H1 (cell line): ENCODE measurements around the gene CCDC141. TPM values are rescaled to one million over a fixed set of nuclear protein-coding genes. Genes with fewer than 3 reads are reported as not detected.

ENCODE experiments used
- CTCF ChIA-PET: fragments of 300-600 bp; sonication (Branson Sonifier 250); formaldehyde crosslinking; loops from one replicate; lab custom pipeline; 2021; ENCODE audit not compliant: partially characterized antibody; lab: Charles Lee
- POLR2A ChIA-PET: fragments of 300-600 bp; sonication (Branson Sonifier 250); formaldehyde crosslinking; loops from one replicate; lab custom pipeline; 2021; ENCODE audit warnings: inconsistent platforms; ENCODE audit not compliant: partially characterized antibody; lab: Charles Lee
- DNase-seq, 2 experiments: peaks; one replicate each; pipeline versions ENCODE4 v3.0.0 to v3.0.0-alpha.2; 2010 to 2022; ENCODE audit warnings: low spot score in 2 of 2, low read depth in 1 of 2, mixed read lengths in 1 of 2
- FAIRE-seq: peaks from 2 replicates; lab custom pipeline; 2011; peaks lifted over from hg19 to GRCh38; lab: Jason Lieb, UNC
- H2AFZ ChIP-seq: 2 replicates; pipeline ENCODE4 v1.8.1; 2012; ENCODE audit warnings: low read length, inconsistent platforms
- H2AK5ac ChIP-seq: 2 replicates; pipeline ENCODE4 v1.6.1; 2013; ENCODE audit warnings: low read depth, low read length
- H2BK120ac ChIP-seq: replicated peaks from 2 replicates; pipeline ENCODE3; 2013; ENCODE audit warnings: low read depth, low read length, inconsistent platforms
- H2BK12ac ChIP-seq: 2 replicates; pipeline ENCODE4 v1.6.1; 2013; ENCODE audit warnings: low read depth, low read length
- H2BK15ac ChIP-seq: 2 replicates; pipeline ENCODE4 v1.6.1; 2013; ENCODE audit warnings: low read length
- H2BK20ac ChIP-seq: 2 replicates; pipeline ENCODE4 v1.6.1; 2013; ENCODE audit warnings: low read length
- H2BK5ac ChIP-seq: 2 replicates; pipeline ENCODE4 v1.6.1; 2013; ENCODE audit warnings: low read depth, low read length
- H3K14ac ChIP-seq: 2 replicates; pipeline ENCODE4 v1.6.1; 2013; ENCODE audit warnings: inconsistent platforms; ENCODE audit not compliant: insufficient read length
- H3K18ac ChIP-seq: 2 replicates; pipeline ENCODE4 v1.6.1; 2013; ENCODE audit warnings: low read length; ENCODE audit errors: extremely low read depth
- H3K23ac ChIP-seq: 2 replicates; pipeline ENCODE4 v1.6.1; 2013; ENCODE audit warnings: inconsistent platforms; ENCODE audit not compliant: insufficient read length
- H3K23me2 ChIP-seq: 2 replicates; pipeline ENCODE4 v1.6.1; 2013; ENCODE audit warnings: low read depth, low read length
- H3K27ac ChIP-seq: 2 replicates; pipeline ENCODE4 v1.6.1; 2011; ENCODE audit warnings: low read depth, low read length, inconsistent platforms
- H3K27me3 ChIP-seq, 4 experiments: replicated peaks in 1 of 4; 1 replicate in 1 of 4; 2 replicates in 3 of 4; pipeline versions ENCODE4 v1.6.1 to v1.8.1; 2011 to 2013; ENCODE audit warnings: low read length in 3 of 4, mild to moderate bottlenecking in 3 of 4, inconsistent platforms in 2 of 4, mixed read lengths in 2 of 4, moderate library complexity in 1 of 4; ENCODE audit not compliant: control insufficient read depth in 3 of 4, insufficient read depth in 3 of 4; ENCODE audit errors: extremely low read depth in 1 of 4
- H3K36me3 ChIP-seq, 4 experiments: 2 replicates each; pipeline versions ENCODE4 v1.6.1 to v1.8.1; 2011 to 2013; ENCODE audit warnings: mild to moderate bottlenecking in 4 of 4, low read length in 3 of 4, moderate library complexity in 2 of 4, control low read depth in 1 of 4, inconsistent platforms in 1 of 4; ENCODE audit not compliant: insufficient read depth in 4 of 4, control insufficient read depth in 2 of 4
- H3K4ac ChIP-seq: replicated peaks from 2 replicates; pipeline ENCODE3; 2013; ENCODE audit warnings: low read length, low read depth, mixed read lengths, inconsistent platforms; ENCODE audit not compliant: insufficient read length
- H3K4me1 ChIP-seq, 4 experiments: replicated peaks in 1 of 4; 1 replicate in 1 of 4; 2 replicates in 3 of 4; pipeline versions ENCODE4 v1.6.1 to v1.8.1; 2011 to 2013; ENCODE audit warnings: low read length in 3 of 4, inconsistent platforms in 2 of 4, mixed read lengths in 1 of 4; ENCODE audit not compliant: insufficient read depth in 4 of 4, control insufficient read depth in 3 of 4
- H3K4me2 ChIP-seq, 2 experiments: 2 replicates each; pipeline versions ENCODE4 v1.6.1 to v1.8.1; 2011 to 2013; ENCODE audit warnings: low read depth in 2 of 2, low read length in 2 of 2, control low read depth in 1 of 2, inconsistent platforms in 1 of 2, mild to moderate bottlenecking in 1 of 2; ENCODE audit not compliant: insufficient read depth in 1 of 2
- H3K4me3 ChIP-seq, 4 experiments: fragments of 200-600, 300-600 bp in 1 of 4; sonication (generic), shearing (Covaris generic), sonication (Bioruptor Twin) in 1 of 4; 2 replicates each; pipeline versions ENCODE4 v1.5.1 to v1.8.1; 2011 to 2016; ENCODE audit warnings: low read length in 4 of 4, low read depth in 3 of 4, control low read depth in 2 of 4, inconsistent platforms in 2 of 4, mild to moderate bottlenecking in 2 of 4, mixed read lengths in 1 of 4, moderate library complexity in 1 of 4; ENCODE audit not compliant: insufficient read depth in 2 of 4; ENCODE audit errors: extremely low read depth in 1 of 4
- H3K56ac ChIP-seq: replicated peaks from 2 replicates; pipeline ENCODE3; 2013; ENCODE audit warnings: low read depth, mild to moderate bottlenecking, mixed read lengths, low read length, inconsistent platforms; ENCODE audit not compliant: insufficient read length
- H3K79me1 ChIP-seq: 2 replicates; pipeline ENCODE4 v1.6.1; 2013; ENCODE audit warnings: low read depth, low read length, control low read depth
- H3K79me2 ChIP-seq, 2 experiments: 2 replicates each; pipeline versions ENCODE4 v1.6.1 to v1.8.1; 2012 to 2013; ENCODE audit warnings: low read length in 2 of 2, mild to moderate bottlenecking in 2 of 2, inconsistent platforms in 1 of 2; ENCODE audit not compliant: insufficient read depth in 2 of 2, control insufficient read depth in 1 of 2
- H3K9ac ChIP-seq, 4 experiments: replicated peaks in 1 of 4; 1 replicate in 1 of 4; 2 replicates in 3 of 4; pipeline versions ENCODE4 v1.6.1 to v1.8.1; 2011 to 2013; ENCODE audit warnings: low read depth in 3 of 4, low read length in 3 of 4, control low read depth in 2 of 4, mild to moderate bottlenecking in 2 of 4, moderate library complexity in 2 of 4, inconsistent platforms in 1 of 4; ENCODE audit errors: extremely low read depth in 1 of 4
- H3K9me3 ChIP-seq, 2 experiments: 2 replicates each; pipeline versions ENCODE4 v1.6.1 to v1.8.1; 2012 to 2013; ENCODE audit warnings: mild to moderate bottlenecking in 2 of 2, moderate library complexity in 2 of 2, control low read depth in 1 of 2, inconsistent platforms in 1 of 2, low read depth in 1 of 2, low read length in 1 of 2, mixed read lengths in 1 of 2; ENCODE audit not compliant: insufficient read depth in 2 of 2
- H4K20me1 ChIP-seq, 2 experiments: replicated peaks in 1 of 2; 2 replicates each; pipeline versions ENCODE3 to v1.8.1; 2011 to 2013; ENCODE audit warnings: inconsistent platforms in 2 of 2, low read length in 2 of 2, mild to moderate bottlenecking in 1 of 2; ENCODE audit not compliant: insufficient read depth in 2 of 2, control insufficient read depth in 1 of 2
- H4K5ac ChIP-seq: 2 replicates; pipeline ENCODE4 v1.6.1; 2013; ENCODE audit warnings: low read length, low read depth, mixed read lengths, inconsistent platforms; ENCODE audit not compliant: insufficient read length
- H4K8ac ChIP-seq: 2 replicates; pipeline ENCODE4 v1.8.0; 2013; ENCODE audit warnings: mild to moderate bottlenecking, moderate library complexity, low read length, inconsistent platforms; ENCODE audit not compliant: insufficient read depth; ENCODE audit errors: extremely low read depth
- H4K91ac ChIP-seq: replicated peaks from 2 replicates; pipeline ENCODE3; 2013; ENCODE audit warnings: low read length, mixed read lengths, inconsistent platforms; ENCODE audit not compliant: insufficient read length
- CTBP2 ChIP-seq: IDR thresholded peaks from 2 replicates; pipeline ENCODE4 v1.7.0; 2011; ENCODE audit warnings: borderline replicate concordance, mild to moderate bottlenecking, moderate library complexity, mixed read lengths, low read length; ENCODE audit not compliant: insufficient read depth, insufficient read length
- FOSL1 ChIP-seq: IDR thresholded peaks from 2 replicates; pipeline ENCODE4 v1.6.1; 2011; ENCODE audit warnings: mild to moderate bottlenecking, low read depth, low read length, moderate library complexity; ENCODE audit not compliant: insufficient read depth
- JUN ChIP-seq: IDR thresholded peaks from 2 replicates; pipeline ENCODE4 v1.6.1; 2011; ENCODE audit warnings: low read depth, mild to moderate bottlenecking, improper control_type of control experiment, low read length
- MAFK ChIP-seq: IDR thresholded peaks from 2 replicates; pipeline ENCODE4 v1.6.1; 2012; ENCODE audit warnings: low read depth, mild to moderate bottlenecking, improper control_type of control experiment, low read length
- NANOG ChIP-seq: IDR thresholded peaks from 2 replicates; pipeline ENCODE4 v1.6.1; 2011; ENCODE audit warnings: low read length, low read depth, mild to moderate bottlenecking, inconsistent platforms; ENCODE audit not compliant: insufficient read depth, poor library complexity, severe bottlenecking
- RXRA ChIP-seq: IDR thresholded peaks from 2 replicates; pipeline ENCODE4 v1.6.1; 2011; ENCODE audit warnings: low read depth, mild to moderate bottlenecking, low read length, moderate library complexity; ENCODE audit not compliant: insufficient read depth
- SP4 ChIP-seq: IDR thresholded peaks from 2 replicates; pipeline ENCODE4 v1.6.1; 2012; ENCODE audit warnings: low read length, inconsistent platforms
- ZNF274 ChIP-seq: IDR thresholded peaks from 2 replicates; pipeline ENCODE4 v1.7.0; 2012; ENCODE audit warnings: low read length, borderline replicate concordance; ENCODE audit errors: extremely low read depth
- polyA plus RNA-seq, 7 experiments: library from polyadenylated mRNA; depleted of rRNA in 3 of 7; stranded (reverse) in 5 of 7; unstranded in 2 of 7; fragments of >200 nt in 5 of 7; fragments of 200-250 nt in 2 of 7; gene quantifications; 1 replicate in 5 of 7; 2 replicates in 1 of 7; 4 replicates in 1 of 7; pipeline versions ENCODE4 v1.2.1 to v1.2.3, GENCODE V29; 2011 to 2013; ENCODE audit warnings: missing spikeins in 2 of 7, mixed read lengths in 2 of 7
- total RNA-seq: library from RNA; stranded (reverse); fragmentation: NEBNext Ultra II Directional; extraction: Animal tissue kit (Norgen Biotek cat#: 25700); gene quantifications from 2 replicates; pipeline ENCODE4 v1.2.1, GENCODE V29; 2021
- TF ChIP-seq, protein P1 (sequence below): IDR thresholded peaks from 2 replicates; pipeline ENCODE4 v1.6.1; 2012; ENCODE audit warnings: low read length, inconsistent platforms
- TF ChIP-seq, protein P2 (sequence below): IDR thresholded peaks from 2 replicates; pipeline ENCODE4 v1.6.1; 2011; ENCODE audit warnings: low read length, improper control_type of control experiment
- TF ChIP-seq, protein P3 (sequence below): IDR thresholded peaks from 2 replicates; pipeline ENCODE4 v1.6.1; 2012; ENCODE audit warnings: inconsistent platforms

The CCDC141 gene
- total and polyA plus RNA-seq, 2 of the 8 experiments (the other 6 are each of a cell fraction or from before 2014, with no cell fraction given): 0.56 to 21.6 TPM

DNA sequence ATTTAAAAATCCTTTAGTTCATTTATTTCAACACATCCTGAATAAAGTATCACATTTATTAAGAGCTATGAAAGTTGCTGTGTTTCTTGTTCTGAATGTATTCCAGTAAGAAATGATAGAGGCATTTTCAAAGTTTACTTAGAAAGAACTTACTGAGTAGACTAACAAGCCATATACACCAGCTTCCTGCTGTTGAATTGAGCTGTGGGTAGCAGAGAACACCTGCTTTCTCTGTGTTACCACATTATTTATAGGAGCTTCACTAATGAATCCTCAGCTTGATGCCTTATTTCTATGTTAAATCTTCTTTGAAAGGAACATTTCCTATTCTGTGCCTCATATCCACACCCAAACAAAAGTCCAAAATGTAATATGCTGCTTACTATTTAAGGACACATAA is 115.4 kb downstream of the CCDC141 start:
- H3K9ac ChIP-seq: no peak overlapping the region
- FAIRE-seq: no peak
- no peak overlapping the region for H2BK20ac ChIP-seq
- no peaks in the 10 kb centered on the region for H3K79me1 ChIP-seq
- H3K27me3 ChIP-seq: no peaks in the 10 kb centered on the region
- H4K8ac ChIP-seq: no peak overlapping the region
- POLR2A ChIA-PET: no interaction called here
- no peak overlapping the region for H2AK5ac ChIP-seq
- no peak overlapping the region for H2BK120ac ChIP-seq
- no peaks in the 10 kb centered on the region for H3K23me2 ChIP-seq
- H4K91ac ChIP-seq: no peak overlapping the region
- no peak overlapping the region for H3K14ac ChIP-seq
- CTCF ChIA-PET: no interaction called here
- H2BK12ac ChIP-seq: no peak overlapping the region
- H2BK5ac ChIP-seq: no peak overlapping the region
- no peak overlapping the region for H3K4me3 ChIP-seq
- H4K20me1 ChIP-seq: no peaks in the 10 kb centered on the region
- no peak for DNase-seq
- H3K56ac ChIP-seq: no peak overlapping the region
- TF ChIP-seq MAFK (no peak), SP4 (no peak), JUN (no peak), ZNF274 (no peak), CTBP2 (no peak), NANOG (no peak), FOSL1 (no peak), RXRA (no peak)
- TF ChIP-seq, protein P1, sequence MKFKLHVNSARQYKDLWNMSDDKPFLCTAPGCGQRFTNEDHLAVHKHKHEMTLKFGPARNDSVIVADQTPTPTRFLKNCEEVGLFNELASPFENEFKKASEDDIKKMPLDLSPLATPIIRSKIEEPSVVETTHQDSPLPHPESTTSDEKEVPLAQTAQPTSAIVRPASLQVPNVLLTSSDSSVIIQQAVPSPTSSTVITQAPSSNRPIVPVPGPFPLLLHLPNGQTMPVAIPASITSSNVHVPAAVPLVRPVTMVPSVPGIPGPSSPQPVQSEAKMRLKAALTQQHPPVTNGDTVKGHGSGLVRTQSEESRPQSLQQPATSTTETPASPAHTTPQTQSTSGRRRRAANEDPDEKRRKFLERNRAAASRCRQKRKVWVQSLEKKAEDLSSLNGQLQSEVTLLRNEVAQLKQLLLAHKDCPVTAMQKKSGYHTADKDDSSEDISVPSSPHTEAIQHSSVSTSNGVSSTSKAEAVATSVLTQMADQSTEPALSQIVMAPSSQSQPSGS: no peak
- TF ChIP-seq, protein P2, sequence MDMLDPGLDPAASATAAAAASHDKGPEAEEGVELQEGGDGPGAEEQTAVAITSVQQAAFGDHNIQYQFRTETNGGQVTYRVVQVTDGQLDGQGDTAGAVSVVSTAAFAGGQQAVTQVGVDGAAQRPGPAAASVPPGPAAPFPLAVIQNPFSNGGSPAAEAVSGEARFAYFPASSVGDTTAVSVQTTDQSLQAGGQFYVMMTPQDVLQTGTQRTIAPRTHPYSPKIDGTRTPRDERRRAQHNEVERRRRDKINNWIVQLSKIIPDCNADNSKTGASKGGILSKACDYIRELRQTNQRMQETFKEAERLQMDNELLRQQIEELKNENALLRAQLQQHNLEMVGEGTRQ: no peak
- TF ChIP-seq, protein P3, sequence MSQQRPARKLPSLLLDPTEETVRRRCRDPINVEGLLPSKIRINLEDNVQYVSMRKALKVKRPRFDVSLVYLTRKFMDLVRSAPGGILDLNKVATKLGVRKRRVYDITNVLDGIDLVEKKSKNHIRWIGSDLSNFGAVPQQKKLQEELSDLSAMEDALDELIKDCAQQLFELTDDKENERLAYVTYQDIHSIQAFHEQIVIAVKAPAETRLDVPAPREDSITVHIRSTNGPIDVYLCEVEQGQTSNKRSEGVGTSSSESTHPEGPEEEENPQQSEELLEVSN: no peak
- H3K79me2 ChIP-seq: no peaks in the 10 kb centered on the region
- H2BK15ac ChIP-seq: no peak overlapping the region
- no peak overlapping the region for H2AFZ ChIP-seq
- H3K9me3 ChIP-seq: peaks cover 0 to 5% of the 10 kb centered on the region in 2 experiments; a peak in 1 of 4 replicates
- no peak overlapping the region for H3K27ac ChIP-seq
- H3K36me3 ChIP-seq: peaks cover 0 to 2% (median 0%) of the 10 kb centered on the region in 4 experiments; a peak in 1 of 8 replicates
- no peak overlapping the region for H3K4ac ChIP-seq
- H4K5ac ChIP-seq: no peak overlapping the region
- no peak overlapping the region for H3K23ac ChIP-seq
- no peak overlapping the region for H3K4me2 ChIP-seq
- no peaks in the 10 kb centered on the region for H3K4me1 ChIP-seq
- no peak overlapping the region for H3K18ac ChIP-seq
